Medulla oblongata (tissue), 1 donor: Measurements from ENCODE around the gene UMAD1.

ENCODE experiments used
- DNase-seq: peaks from one replicate; pipeline ENCODE4 v3.0.0-alpha.2; 2015; ENCODE audit errors: extremely low spot score

UMAD1 gene

DNA sequence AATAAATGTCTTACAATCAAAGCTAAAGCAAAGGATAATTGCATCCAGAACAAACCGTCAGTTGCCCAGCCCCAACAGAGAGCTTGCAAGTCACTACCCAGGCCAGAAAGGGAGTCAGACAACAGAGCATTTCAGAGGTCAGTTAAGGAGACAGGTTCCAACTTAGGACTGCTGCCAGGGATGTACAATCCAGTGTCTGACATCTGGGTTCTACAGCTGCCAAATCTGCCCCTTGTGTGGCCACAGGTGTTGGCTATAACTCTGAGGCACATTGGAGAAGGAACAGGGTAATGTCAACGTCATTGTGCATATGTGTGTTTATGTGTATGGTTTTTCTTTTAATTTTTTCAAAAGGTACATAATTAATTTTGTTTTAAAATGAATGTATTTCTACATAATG, 242.8 kb downstream of the UMAD1 start:
- DNase-seq = no peak

DNA sequence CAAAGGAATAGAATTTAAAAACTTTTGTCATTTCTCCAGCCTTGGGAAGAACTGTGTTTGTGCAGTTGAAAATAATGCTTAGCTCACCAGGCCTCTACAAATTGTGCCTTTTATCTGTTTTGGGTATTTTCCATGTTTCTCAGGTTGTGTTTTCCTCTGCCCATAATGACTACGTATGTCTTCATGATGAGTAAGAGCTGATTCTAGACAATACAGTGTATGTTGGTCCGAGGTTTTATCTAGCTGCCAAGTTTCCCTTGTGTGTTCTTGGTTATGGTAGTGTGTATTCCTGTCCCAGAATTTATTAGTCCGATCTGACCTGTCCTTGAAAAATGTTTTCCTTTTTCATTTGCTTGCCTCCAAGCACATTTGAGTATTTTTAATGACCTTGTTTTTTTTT, 244.3 kb downstream of the UMAD1 start:
- DNase-seq = no peak

DNA sequence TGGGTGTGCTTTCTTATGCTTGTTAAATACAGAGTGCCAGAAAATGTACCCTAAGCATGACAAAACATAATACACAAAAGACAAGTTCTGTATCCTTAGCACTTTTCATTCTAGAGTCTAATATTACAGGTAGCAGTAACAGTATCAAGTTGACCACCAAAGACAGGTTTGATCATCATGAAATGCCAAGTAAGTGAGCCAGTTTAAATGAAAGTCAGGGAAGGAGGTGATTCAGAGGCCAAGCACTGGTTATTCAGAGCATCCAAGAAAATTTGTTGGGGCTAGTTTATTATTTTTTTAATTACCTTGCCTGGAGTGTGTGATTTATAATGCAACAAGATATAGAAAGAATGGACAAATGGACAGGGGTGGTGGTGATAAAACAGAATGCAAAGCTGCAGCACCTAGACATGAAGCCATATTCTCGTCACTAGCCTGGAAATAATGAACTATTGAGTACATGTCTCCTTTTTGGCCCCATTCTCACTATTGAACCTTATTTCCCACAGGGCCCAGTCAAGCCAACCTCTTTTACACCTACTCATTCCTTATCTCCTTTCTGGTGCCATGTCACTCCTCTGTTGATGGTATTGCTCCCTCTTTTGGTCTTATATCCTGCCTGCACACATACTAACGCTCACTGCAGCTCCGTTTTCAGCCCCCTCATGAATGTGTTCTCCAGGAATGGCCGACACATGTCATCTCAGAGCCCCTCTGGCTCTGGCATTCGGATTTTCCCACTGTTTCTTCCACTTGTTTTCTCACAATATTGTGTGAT, 249.4 kb downstream of the UMAD1 start:
- DNase-seq = no peak

DNA sequence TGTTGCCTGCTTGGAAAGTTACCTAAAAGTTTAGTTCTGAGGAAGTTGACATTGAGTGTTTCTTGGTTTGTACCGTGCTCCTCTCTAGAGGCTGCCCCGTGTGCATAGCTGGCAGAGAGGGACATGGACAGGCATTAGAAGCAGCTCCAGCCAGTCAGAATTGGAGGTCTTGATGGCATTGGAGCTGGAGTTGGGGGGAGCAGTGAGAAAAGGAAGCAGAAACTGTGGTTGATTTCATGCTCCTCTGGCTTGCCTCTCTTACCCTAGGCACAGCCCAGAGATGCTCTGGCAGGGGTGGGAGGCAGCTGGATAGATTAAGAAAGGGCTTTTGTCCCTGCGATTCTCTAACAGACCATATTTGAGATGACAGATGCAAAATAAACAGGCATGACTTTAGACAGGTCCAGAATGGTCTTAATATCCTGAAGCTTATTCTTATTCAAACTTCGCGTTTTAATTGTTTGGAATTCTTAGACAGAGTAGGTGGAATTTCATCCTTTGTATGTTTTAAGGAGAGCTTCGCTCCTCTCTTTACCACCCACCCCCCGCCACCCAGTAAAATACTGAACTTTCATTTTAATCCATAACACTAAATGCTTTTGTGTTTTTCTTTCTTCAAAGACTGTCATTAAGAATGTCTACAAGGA, 254.6 kb downstream of the UMAD1 start:
- DNase-seq = peak; percentile 38

DNA sequence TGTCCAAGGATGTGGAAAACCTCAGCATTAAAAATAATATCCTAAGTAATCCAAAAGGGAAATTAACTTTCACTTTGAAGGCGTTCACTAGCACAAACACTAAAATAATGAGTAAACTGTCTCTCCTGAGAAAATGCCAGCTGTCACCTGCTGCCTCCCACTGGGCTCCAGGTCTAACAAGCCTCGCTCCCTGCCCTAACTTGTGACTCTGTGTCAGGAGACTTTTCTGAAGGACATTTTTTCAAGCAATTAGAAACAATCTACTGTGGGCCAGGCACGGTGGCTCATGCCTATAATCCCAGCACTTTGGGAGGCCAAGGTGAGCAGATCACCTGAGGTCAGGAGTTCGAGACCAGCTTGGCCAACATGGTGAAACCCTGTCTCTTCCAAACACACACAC, 255.2 kb downstream of the UMAD1 start:
- no peak for DNase-seq

DNA sequence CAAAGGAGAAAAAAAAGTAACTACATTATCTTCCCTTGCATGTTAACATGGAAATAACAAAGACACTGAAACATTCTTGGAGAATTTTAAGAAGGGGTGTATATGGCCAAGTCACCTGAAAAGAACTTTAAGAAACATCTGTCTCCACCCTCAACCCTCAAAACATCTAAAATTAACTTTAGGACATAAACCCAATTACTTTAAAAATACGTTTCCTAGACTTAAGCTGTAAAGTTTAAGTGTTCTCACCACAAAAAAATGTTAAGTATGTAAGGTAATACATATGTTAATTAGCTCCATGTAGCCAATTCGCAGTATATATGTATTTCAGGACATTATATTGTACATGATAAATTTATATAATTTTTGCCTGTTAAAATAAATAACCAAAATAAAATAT, 257.0 kb downstream of the UMAD1 start:
- no peak for DNase-seq

DNA sequence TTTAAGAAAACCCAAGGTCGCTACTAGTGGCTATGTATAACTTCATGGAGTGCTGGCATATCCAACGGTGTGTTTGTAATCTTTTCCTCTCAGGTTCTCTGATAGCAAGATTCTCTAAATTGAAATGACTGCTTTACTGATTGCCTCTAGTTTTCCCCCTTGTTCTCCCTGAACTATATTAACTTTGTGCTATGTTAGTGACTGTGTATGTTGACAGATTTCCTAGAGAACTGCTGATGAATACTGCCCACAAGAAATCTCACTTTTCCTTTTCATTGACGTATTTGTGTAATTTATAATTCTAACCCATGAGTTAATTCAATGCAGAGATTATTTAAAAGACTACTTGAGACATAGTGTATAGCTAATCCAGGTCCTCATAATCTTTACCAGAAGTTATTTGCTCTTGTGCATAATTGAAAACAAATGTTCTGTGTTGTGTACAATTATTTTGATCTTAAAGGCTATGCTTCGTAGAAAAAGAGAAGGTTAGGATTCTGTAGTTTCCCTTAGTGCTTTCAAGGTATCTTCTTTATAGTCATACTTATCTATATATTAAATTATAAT, 257.5 kb downstream of the UMAD1 start:
- DNase-seq = no peak

DNA sequence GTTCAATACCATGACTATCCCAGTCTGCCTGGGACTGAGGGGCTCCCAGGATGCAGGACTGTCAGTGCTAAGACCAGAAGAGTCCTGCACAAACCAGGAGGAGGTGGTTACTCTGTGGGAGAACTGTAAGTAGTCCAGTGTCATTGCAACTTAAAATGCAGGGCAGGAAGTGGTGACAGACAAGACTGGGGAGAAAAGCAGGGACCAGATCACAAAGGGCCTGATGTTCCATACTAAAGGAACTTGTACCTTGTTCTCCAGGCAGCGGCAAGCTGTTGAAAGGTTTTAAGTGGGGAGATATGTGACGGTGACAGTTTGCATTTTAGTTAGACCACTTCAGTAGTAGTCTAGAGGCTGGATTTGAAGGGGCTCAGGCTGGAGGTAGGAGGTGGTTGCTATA, 262.3 kb downstream of the UMAD1 start:
- no peak for DNase-seq

DNA sequence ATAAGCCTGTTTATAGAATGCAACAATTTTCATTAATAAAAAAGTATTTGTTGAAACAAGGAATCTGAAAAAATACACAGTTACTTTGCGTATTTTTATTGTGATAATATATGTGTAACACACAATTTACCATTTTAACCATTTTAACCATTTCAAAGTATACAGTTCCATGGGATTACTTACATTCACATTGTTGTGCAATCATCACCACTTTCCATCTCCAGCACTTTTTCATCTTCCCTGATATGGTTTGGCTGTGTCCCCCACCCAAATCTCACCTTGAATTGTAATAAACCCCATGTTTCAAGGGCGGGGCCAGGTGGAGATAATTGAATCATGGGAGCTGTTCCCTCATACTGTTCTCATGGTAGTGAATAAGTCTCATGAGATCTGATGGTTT, 266.8 kb downstream of the UMAD1 start:
- no peak for DNase-seq

DNA sequence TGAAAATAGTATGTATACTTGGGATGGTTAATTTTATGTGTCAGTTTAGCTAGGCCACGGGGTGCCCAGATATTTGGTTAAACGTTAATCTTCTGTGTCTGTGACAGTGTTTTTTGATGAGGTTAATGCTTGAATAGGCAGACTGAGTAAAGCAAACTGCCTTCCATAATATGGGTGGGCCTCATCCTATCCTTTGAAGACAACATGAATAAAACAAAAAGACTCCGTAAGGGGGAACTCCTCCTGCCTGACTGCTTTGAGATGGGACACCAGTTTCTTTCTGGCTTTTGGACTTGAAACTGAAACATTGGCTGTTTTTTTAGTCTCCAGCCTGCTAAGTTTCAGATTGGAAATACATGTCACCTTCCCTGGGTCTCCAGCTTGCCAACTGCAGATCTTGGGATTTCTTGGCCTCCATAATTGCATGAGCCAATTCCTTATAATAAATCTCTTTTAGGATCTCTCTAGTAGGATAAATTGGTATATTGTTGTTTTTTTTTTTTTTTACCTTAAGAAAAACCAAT, 268.1 kb downstream of the UMAD1 start:
- DNase-seq = no peak

DNA sequence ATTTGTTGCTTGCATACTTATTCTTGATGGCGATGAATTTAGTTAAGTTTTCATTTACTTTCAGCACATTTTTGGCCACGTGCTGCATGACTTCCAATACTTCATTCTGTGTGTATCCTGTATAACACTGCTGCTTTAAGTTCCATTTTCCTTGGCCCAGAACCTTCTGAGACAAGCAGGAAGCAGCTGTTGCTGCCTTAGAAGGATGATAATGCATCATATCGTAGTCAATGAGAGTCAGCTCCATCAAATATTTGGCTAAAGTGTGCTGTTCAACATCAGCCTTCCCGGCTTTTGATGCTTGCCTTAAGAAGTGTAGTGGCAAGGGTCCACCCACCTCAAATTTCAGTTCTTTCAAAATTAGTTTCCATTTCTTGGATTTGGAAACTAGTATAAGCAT, 268.8 kb downstream of the UMAD1 start:
- DNase-seq = no peak

DNA sequence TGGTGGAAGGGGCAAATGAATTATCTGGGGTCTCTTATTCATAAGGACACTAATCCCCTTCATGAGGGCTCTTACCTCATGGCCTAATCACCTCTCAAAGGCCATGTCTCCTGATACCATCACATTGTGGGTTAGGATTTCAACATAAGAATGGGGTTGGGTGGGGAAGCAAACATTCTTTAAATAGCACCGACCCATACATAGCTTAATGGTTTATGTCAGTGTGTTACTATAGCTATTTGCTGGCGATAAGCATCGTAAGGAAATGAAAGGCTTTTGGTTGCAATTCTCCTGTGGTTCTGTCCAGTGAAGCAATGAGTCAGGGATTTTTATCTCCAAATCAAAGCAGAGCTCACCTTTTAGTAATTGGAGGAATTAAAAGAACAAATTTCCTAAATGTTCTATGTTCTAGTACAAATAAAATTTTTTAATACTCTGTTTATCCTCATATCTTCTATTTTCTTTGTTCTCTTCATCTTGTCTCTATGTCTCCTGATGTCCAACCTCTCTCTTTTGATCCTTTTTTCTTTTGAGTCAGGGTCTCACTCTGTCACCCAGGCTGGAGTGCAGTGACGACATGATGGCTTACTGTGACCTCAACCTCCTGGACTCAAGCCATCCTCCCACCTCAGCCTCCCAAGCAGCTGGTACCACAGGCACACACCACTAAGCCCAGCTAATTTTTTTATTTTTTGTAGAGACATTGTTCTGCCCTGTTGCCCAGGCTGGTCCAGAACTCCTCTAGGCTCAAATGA, 271.0 kb downstream of the UMAD1 start:
- DNase-seq = no peak

DNA sequence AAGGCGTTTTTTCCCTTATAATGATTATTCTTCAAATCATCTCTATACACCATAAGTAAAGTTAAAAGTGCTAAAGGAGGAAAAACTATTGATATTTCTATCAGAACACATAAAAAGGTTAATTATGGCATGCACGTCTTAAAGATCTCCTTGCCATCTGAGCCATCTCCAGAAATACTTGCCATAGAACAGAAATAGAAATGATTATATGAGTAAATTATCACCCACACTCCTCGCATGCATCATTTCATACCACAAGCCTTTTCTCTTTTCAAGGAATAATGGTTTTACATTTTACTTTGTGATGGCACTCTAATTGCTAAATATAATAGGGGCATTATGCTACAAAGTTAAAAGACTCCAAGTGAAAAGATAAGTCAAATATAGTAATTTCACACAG, 272.4 kb downstream of the UMAD1 start:
- DNase-seq = no peak

DNA sequence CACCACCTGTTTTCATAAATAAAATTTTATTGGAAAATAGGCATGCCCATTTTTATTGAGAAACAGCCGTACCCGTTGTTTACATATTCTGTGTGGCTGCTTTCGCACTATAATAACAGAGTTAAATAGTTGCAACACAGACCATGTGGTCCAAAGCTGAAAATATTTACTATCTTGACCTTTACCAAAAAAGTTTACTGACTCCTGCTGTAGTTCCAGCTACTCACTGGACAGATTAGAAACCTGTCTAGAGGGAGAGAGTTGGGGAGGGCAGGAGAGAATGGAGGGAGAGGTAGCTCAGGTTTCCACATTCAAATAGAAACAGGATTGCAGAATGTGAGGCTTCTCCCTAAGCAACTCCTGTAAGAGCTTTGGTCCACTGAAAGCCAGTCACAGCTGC, 273.0 kb downstream of the UMAD1 start:
- no peak for DNase-seq

DNA sequence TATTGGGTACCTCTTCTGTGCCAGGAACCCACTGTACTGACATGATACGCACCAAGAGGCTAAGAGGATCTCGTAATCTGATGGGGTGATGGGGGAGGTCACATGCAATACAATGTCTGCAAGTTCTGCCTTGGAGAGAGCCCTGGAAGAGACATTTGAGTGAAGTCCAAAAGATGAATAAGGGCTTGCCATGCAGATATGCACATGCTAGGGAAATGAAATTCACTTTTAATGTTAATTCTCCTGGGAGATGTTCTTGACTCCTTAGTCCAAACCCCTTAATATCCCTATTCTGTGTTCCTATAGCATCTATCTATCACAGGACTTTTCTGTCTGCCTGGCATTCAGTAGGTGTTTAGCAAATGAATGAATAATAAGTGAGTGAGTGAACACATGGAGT, 274.0 kb downstream of the UMAD1 start:
- no peak for DNase-seq

DNA sequence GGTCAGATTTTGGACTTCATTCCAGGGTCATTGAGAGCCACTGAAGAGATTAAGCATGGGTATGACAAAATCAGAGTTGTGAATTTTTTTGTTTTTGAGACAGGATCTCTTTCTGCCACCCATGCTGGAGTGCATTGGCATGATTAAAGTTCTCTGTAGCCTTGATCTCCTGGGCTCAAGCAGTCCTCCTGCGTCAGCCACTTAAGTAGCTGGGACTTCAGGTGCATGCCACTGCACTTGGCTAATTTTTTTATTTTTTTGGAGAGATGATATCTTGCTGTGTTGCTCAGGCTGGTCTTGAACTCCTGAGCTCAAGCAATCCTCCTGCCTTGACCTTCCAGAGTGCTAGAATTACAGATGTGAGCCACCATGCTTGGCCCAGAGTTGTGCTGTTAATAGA, 275.5 kb downstream of the UMAD1 start:
- no peak for DNase-seq

DNA sequence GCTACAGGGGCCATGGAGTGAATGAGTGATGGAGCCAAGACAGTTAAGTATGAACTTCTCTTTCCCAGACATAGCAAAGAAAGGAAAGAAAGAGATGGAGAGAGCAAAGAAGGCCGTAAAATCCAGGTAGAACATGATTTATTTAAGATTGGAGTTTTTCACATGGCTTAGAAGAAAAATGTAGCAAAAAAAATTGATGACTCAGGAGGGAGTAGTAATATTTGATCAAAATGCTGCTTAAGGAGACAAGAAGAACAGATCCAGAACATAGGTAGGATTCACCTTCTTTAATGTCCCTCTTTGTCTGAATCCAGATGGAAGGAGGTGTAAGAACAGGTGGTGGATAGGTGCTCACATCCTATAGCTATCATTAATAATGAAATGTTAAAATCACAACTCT, 277.0 kb downstream of the UMAD1 start:
- DNase-seq = no peak

DNA sequence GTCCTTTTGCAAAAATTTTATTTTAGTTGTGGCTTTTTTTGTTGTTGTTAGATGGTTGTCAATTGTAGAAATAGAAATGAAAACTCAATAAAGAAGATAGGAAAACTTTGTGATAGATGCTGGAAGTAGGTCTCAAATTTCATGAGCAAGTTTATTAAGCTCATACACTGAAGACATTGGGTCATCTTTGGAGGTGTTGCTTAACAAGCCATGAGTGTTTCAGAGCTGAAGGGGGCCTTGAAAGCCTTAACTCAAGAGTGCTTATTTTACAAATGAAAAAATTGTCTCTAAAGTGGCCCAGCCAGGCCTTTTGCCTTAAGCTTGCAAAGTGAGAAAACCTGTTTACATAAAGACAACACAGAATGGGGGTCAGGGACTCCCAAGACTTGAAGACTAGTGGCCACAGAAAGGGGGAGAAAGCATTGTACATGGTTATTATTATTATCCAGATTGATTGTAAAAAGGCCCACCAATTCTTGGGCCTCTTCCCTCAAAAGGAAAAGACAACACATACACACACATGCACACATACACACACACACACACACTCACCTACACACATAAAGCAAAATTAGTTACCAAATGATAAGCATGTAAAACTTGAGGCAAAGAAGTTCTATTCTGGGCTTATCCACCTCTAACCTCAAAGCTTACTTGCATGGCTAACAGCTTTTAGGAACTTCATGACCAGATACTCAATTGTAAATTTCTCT, 278.3 kb downstream of the UMAD1 start:
- DNase-seq = no peak

DNA sequence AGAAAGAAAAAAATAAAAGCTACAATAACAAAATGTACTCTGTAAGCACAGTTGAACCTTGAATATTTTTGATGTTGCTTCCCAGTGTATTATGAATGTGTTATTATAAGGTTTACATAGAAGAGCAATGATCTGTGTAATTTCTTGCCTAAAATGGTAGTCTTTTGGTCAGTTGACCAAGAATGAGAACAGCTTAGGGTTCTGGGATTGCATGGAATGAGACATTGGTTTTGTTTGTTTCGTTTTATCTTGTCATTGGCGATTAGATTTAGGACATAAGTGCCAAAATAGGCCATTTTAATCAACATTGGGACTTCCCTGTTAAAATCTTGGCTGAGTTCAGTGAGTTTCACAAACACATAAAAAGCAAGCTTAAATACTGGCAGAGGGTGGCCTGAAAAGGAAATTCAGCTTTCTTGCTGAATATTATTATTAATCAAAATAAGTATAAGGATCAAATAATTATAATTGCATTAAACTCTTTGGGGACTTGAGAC, 278.9 kb downstream of the UMAD1 start:
- no peak for DNase-seq

DNA sequence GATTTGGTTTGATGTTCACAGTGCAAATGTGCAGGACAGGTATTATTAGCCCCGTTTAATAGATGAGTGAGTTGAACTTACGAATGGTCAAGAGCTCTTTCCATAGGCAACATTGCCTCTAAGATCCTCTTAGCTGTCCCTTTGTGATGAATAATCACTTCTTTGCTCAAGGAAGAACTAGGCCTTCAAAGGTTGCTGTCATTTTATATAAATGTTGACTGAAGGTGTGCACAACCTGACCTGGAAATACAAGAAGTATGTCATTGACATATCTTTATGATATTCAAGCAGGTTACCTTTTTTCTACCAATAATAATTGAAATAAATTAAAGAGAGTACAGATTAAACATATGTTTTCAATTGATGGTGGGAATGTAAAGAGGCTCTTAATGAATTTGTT, 279.5 kb downstream of the UMAD1 start:
- no peak for DNase-seq

DNA sequence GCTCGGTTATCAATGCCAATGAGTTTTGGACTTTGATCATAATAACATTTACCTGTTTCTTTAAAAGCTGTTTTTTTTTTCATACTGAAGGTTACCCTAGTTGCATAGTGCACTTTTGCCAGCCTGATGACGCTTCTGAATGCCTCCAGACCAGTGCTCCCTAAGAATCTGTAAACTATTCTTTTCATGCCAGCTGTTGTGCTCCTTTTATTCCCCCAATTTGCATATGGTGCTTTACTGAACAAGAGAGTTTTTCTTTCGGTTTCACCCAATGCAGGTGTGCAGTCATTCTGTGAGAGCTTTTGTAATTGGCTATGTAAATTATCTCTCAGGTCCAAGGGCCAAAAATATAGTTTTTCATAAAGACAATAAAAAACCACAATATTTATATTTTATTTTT, 279.9 kb downstream of the UMAD1 start:
- peak; percentile 36 for DNase-seq

DNA sequence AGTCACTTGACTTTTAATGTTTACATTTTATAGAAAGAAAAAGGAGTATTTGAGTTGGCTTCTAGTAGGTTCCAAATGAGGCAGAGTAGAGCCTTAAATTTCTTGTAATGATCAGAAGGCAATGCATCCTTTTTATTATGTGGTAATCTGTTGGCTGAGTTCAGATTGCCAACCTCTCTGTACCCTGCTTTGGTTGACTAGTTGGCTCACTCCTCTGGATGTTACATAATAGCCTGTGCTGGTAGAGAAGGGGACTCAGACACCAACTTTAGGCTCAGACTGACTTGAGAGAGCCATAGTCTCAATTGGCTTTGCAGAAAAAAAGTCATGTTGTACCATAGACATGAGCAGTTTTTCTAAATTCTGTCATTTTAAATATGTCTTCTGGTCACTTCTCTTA, 281.3 kb downstream of the UMAD1 start:
- DNase-seq = peak; percentile 35
